Measurements from ENCODE around the gene TMEM175.

TMEM175 gene

DNA sequence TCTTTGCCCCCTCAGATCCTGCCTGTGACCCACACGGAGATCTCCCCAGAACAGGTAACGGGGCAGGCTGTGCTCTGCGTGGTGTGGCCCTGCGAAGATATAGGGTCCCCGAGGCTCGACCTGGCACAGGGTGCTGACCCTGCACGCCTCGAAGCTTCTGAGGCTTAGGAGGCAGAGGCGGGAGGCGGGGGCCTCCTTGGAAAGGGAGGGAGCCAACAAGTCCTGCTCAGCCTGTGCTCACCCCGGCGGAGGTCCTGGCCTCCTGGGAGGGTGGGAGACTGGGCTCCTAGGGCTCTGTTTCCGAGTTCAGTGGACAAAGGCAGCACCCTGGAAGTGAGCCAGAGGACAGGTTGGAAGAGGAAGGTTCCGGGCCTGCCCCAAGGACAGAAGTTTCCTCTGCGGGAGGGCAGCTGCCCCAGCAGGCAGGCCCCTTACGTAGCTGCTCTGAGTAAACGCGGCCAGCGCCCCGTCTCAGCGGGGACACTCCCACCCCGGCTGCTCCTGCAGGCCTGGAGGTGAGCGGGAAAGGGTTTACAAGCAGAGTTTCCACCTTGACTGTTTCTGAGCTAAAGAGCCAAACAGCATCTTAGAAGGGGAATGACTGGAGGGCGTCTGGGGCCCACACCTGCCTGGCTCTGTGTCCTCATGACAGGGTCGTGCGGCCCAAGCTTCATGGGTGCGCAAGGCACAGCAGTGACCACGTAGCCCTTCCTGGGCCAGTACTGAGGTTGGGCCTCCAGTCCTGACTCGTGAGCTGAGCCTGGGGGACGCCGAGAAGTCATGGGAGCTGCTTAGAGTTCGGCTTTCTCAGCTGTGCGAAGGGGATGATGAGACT, 16.1 kb downstream of the TMEM175 start:
- no peak for DNase-seq

DNA sequence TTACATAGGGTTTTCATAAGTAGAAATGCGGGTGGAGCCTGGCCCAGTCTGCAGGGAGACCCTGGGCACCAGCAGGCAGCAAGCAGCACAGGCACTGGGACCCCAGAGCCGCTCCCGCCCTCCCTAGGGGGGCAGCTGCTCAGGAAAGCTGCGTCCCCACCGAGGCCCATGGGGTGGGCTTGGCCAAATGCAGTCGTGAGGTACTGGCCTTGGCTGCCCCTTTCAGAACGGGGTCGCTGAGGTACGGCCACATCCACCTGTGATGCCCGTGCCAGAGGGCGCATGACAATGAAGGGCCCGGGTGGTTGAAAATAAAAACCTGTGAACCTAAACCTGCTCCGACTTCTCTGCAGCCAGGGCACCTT, 16.7 kb downstream of the TMEM175 start:
- DNase-seq: no peak

DNA sequence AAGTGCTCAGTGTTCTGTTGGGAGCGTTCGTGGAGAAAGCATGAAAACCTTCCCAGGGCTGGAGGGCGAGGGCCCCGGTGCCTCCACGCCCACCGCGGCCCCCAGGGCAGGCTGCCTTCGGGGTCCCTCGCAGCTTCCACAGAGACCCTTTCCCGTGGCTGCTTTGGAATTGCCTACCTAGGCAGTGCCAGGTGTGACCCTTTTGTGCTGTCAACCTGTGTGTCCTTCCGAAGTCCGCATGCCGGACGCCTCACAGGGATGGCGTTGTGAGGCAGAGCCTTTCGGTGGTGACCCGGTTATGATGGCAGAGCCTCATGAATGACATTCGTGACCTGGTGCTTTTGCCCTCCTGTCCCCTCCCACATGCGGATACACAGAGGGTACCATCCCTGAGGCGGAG, 17.4 kb downstream of the TMEM175 start:
- no peak for DNase-seq

DNA sequence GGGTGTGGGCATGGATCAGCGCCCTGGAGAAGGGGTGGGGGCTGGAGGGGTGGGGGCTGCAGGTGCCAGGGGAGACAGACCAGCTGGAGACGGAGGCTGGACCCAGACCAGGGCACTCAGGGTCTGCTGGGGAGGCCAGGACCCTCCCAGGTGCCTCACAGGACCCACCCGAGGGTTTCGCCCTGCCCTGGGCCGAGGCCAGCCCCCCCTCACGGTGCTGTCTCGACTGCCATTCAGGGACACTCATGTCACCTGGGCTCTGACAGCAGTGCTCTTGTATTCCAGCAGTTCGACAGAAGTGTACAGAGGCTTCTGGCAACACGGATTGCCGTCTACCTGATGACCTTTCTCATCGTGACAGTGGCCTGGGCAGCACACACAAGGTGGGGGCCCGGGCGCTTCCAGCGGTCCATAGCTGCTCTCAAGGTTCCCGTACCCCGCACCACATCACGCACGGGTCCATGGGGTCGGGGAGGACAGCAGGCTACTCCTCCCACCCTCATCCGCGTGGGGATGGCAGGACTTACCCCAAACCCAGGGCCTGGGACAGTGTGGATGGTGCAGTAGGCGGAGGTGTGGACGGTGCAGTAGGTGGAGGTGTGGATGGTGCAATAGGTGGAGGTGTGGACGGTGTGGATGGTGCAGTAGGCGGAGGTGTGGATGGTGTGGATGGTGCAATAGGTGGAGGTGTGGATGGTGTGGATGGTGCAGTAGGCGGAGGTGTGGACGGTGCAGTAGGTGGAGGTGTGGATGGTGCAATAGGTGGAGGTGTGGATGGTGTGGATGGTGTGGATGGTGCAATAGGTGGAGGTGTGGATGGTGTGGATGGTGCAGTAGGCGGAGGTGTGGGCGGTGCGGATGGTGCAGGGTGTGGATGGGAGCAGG, 18.1 kb downstream of the TMEM175 start:
- DNase-seq: no peak

DNA sequence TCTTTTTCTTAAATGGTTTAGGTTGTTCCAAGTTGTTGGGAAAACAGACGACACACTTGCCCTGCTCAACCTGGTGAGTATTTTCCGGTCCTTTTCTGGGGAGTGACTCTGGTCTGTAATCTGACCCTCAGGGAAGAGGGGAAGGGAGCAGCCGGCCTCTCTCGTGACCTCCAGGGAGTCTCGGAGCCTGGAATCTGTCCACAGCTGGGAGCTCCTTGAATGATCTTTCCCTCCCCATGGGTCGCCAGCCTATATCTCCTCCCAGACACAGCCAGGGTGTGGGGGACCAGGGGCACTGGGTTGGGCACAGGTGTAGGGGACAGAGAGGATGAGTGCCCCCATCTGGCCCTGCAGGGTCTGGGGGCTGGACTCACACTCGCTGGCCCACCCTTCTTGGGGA, 18.9 kb downstream of the TMEM175 start:
- no peak for DNase-seq

DNA sequence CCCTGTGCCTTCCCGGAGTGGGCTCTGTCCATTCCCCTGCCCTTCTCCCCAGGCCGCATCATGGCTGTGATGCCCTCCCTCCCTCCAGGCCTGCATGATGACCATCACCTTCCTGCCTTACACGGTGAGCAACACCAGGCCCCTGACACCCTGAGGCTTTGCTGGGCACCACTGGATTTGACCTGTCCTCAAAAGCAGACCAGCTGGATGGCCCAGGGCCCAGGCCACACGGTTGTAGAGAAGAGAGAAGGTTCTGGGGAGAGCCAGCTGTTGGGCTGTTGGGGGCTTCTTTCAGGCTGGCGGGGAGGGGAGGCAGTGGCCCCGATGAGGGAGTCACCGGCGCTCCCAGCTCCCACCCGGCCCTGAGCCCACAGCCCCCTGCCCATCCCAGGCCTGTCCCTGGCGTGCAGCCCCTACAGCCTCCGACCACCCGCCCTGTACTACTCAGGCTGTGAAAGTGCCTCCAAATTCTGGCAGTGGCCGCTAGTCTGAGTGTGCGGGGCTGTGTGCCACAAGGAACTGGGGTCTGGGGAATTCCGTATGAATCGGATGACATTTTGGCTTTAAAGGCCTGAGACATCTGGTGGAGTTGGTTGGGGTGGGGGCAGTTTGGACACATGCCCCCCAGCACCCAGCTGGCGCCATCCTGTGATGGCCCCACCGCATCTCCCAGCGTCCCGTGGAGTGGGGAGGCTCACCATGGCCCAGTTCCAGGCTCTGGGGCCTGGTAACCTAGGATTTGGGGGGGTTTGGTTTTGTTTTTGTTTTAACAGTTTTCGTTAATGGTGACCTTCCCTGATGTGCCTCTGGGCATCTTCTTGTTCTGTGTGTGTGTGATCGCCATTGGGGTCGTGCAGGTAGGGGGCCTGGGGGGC, 19.6 kb downstream of the TMEM175 start:
- no peak for DNase-seq

DNA sequence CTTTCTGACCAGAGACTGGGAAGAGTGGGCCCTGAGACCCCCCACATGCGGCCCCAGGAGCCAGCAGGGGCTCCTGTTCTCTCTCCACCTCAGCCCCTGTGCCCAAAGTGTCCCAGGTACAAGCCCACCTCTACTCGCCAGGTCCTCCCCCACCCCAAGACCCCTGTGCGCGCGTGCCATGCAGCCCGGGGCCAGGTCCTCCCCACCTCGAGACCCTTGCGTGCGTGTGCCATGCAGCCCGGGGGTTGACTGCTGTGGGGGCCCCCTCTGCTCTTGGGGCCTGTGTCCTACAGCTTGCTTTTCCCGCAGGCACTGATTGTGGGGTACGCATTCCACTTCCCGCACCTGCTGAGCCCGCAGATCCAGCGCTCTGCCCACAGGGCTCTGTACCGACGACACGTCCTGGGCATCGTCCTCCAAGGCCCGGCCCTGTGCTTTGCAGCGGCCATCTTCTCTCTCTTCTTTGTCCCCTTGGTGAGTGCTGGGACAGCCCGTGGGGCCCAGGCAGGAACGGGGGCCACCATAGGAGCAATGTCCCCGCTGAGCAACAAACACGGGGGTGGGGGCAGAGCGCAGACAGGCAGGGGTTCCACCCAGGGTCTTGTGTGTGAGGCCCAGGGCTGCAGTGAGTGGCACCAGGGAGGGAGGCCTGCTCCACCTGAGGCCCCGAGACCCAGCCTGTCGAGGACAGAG, 20.8 kb downstream of the TMEM175 start:
- DNase-seq: no peak

DNA sequence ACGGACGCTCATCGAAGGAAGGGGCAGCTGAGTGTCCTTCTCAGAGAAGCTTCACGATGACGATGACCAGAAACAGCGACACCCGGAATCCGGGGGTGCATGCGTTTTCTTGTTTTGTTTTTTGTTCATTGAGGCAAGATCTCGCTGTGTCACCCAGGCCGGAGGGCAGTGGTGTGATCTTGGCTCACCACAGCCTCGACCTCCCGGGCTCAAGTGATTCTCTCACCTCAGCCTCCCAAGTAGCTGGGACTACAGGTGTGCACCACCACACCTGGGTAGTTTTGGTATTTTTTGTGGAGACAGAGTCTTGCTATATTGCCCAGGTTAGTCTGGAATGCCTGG, 21.3 kb downstream of the TMEM175 start:
- no peak for DNase-seq

DNA sequence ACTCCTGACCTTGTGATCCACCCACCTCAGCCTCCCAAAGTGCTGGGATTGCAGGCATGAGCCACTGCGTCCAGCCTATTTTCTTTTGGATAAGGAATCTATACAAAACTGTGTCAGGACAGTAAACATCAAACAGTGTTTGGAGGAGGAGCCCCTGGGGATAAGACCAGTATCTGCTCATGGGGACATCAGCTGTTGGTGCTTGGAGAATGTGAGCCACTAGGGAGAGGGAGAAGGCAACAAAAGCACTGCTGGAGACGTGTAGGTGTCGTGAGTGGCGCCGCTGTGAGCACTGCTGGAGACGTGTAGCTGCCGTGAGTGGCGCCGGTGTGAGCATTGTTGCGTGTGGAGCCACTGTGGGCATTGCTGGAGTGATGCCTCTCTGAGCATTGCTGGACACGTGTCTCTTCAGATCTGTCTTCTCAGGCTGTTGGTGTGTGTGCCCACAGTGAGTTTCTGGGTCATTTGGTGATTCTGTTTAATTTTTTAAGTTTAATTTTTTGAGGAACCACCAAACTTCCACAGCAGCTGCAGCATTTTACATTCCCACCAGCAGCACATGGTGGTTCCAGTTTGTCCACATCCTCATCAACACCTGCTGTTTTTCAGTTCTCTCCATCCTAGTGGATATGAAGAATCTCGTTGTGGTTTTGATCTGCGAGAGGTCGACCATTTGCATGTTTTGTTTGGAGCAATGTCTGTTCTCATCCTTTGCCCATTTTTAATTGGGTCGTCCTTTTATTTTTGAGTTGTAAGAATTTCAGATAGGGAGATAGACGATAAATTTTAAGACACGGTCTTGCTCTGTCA, 22.2 kb downstream of the TMEM175 start:
- DNase-seq: no peak

DNA sequence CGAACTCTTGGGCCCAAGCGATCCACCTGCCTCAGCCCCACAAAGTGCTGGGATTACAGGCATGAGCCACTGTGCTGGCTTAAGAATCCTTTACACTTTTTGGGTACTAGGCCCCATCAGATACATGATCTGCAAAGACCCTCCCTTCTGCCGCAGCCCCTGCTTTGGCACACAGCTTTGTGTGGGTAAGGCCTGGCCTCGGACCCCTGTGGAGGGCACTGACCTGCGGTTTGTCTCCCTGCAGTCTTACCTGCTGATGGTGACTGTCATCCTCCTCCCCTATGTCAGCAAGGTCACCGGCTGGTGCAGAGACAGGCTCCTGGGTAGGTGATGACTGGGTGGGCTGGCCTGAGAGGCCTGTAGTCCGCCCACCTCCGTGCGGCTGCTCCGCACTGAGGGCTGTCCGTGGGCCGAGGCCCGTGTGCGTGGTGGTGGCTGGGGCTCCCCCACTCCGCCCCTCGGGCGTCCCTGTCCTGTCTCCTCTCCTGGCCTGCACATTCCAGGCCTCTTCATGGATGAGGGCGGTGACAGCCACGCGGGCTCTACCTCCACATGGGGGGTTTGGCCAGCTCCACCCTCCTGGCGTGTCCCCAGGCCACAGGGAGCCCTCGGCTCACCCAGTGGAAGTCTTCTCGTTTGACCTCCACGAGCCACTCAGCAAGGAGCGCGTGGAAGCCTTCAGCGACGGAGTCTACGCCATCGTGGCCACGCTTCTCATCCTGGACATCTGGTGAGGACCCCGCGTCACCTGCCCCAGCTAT, 23.1 kb downstream of the TMEM175 start:
- no peak for DNase-seq

DNA sequence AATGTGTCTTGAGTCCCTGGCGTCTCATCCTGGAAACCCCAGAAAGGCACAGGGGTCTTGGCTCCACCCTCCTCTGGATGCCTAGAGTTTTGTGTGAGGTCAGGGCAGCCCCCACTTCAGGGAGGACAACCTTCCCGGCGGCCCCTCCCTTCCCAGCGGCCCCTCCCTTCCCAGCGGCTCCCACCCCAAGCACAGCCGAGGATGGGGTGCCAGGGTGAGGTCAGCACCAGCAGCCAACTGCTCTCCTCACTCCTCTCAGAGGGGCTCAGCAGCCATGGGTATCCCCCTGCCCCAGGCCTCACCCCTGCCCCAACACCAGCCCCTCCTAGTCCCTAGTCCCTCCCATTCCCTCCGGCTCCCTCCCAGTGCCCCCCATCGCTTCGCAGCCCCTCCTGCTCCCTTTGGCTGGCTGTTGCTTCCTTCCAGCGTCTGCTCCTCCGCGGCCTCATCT, 23.7 kb downstream of the TMEM175 start:
- DNase-seq: no peak

DNA sequence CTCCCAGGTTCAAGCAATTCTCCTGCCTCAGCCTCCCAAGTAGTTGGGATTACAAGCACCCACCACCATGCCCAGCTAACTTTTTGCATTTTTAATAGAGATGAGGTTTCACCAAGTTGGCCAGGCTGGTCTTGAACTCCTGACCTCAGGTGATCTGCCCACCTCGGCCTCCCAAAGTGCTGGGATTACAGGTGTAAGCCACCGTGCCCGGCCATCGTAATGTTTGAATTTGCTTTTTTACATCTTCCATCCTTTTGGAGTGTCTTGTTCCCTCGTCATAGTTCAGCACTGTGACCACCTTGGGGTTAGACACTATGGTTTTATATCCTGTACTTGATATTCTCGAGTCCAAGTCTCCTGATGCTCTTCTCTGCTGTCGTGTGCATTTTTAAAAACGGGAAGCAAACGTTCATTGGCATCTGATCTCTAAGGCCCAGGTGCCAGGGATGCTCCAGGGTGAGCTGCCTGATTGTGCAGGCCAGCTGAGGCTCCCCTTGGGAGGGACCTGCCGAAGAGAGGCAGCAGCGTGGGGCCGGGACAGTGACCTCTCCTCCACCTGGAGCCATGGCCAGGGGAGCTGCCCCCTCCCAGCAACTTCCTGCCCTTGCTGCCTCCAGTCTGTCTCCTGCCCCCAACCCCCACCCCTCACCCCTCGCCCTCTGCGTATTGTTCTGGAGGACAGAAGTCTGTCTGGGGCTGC, 24.4 kb downstream of the TMEM175 start:
- DNase-seq: no peak

DNA sequence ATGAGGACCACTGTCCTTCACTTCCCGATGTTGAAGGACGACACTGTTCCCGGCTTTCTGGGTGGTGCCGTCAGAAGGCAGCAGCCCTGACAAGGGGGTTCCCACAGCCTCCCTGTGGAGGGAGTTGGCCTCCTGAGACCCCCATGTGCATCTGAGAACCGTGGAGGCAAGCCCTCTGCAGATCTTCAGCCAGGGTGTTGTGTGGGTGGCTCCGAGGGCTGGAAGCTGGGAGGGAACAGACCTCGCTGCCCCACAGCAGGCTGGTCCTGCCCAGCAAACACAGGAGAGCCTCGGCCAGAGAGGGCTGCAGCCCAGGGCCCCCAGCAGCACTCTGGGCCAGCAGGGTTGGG, 24.9 kb downstream of the TMEM175 start:
- DNase-seq: no peak

DNA sequence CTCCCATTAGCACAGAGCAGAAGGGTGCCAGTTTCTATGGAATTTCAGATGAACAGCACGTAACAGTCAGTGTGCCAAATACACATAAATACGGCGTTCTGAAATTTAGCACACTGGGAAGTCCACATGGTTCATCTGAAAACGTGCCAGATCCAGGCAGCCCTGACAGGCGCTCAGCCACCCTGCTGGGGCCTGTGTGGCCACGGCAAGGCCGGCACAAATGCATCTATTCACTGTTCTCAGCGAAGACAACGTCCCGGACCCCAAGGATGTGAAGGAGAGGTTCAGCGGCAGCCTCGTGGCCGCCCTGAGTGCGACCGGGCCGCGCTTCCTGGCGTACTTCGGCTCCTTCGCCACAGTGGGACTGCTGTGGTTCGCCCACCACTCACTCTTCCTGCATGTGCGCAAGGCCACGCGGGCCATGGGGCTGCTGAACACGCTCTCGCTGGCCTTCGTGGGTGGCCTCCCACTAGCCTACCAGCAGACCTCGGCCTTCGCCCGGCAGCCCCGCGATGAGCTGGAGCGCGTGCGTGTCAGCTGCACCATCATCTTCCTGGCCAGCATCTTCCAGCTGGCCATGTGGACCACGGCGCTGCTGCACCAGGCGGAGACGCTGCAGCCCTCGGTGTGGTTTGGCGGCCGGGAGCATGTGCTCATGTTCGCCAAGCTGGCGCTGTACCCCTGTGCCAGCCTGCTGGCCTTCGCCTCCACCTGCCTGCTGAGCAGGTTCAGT, 25.5 kb downstream of the TMEM175 start:
- no peak for DNase-seq

DNA sequence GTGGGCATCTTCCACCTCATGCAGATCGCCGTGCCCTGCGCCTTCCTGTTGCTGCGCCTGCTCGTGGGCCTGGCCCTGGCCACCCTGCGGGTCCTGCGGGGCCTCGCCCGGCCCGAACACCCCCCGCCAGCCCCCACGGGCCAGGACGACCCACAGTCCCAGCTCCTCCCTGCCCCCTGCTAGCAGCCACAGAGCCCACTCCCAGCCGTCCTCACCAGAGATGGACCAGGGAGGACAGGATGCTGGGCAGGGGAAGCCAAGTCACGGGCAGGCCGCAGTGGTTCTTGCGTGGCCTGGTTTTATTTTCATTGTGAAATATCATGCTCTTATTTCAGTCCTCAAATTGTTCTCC, 26.0 kb downstream of the TMEM175 start:
- no peak for DNase-seq

DNA sequence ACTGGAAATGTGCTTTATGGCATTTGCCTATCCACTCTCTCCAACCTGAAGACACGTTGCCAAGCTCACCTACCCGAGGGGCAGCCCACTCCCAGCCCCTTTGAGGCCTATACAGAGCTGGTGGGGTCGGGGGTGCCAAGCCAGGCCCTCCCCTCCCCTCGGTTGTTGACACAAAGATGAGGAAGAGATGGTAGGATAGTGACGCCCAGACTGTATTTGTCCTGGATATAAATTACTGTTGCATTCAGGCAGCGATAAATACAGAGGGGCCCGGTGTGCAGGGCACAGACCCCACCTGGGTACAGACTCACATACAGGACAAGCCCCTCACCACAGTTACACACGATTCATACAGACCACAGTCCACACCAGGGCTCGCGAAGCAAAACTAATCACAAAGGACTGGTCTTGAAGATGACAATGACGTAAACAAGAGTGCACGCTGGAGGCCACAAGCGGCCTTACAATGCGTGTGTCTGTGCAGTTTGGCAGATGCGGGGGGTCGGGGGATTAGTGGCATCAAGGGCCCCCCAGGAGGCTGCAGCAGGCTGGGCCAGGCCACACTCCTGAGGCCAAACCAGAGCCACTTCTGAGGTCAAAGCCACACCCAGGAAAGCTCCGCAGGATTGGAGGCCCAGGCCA, 26.6 kb downstream of the TMEM175 start:
- DNase-seq: no peak

DNA sequence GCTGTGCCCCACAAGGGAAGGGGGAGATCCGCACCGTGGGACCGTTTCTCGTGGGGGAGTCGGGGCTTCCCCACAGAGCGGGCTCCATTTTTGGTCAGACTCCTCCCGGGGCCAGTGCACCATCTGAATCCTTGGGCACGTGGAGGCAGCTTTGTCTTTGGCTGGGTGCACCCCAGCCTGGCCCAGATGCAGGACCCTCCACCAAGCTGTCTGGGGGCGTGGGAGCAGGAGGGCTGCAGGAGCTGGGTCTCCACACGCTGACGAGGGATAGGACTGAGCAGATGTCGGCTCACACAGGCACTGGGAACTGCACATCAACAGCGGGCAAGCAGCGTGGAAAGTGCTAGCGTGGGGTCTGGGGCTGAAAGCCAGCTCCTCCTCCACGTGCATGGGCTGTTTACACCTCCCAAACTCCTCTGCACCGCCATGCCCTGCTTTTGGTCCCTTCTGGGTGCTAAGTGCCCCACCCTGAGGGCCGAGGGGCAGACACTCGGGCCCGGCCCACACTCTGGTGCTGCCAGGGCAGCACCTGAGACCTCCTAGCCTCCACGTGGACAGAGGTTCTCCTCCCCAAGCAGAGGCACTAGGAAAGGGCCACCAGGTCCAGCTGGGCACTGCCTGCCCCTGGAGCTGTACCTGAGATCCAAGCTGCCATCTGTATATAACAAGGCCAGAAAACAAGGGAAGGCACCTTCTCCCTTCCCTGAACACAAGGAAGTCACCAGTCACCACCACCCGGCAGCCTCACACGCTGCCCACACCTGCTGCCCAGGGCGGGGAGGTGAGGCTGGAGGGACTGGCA, 27.3 kb downstream of the TMEM175 start:
- no peak for DNase-seq

DNA sequence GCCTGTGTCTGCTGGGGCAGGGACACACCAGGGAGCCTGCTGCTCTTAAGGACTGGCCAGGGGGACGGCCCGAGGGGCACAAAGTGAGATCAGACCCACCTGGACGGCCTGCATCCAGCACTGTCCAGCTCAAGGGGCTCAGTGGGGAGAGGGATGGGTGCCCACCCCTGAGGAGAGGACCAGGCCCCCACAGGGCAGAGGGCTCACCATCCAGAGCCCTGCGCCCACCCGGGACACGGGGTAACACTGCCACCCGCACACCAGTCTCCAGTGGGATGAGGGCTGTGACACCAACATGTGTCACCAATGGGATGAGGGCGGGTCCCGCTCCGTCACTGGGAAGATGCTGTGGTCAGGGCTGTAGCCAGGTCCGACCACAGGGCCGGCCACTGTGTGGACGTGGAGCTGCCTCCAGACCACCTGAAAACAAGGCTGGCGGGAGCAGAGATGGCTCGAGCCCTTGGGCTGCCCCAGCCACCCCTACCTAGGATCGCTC, 27.9 kb downstream of the TMEM175 start:
- DNase-seq: no peak

Data from CD4-positive, alpha-beta T cell treated with Interleukin-6 for 4 hours (primary cell).